SK-N-SH treated with all-trans-retinoic acid at 6 μM for 48 hours (cell line): ENCODE data around the gene MINAR1.

Source experiments
- ARNTL ChIP-seq: fragments of 450-650 bp; formaldehyde crosslinking; IDR thresholded peaks from 2 replicates; pipeline ENCODE4 v1.5.0; 2020; ENCODE audit warnings: low read depth, mild to moderate bottlenecking, moderate library complexity, borderline replicate concordance
- BACH2 ChIP-seq: fragments of 250-450 bp; sonication (Bioruptor Pico); IDR thresholded peaks from 2 replicates; pipeline ENCODE4 v1.9.0; 2021; ENCODE audit warnings: mild to moderate bottlenecking, borderline replicate concordance
- GLIS3 ChIP-seq: fragments of 250-450 bp; sonication (Bioruptor Pico); IDR thresholded peaks from 2 replicates; pipeline ENCODE4 v1.5.0; 2020; ENCODE audit warnings: mild to moderate bottlenecking, moderate library complexity
- ISL1 ChIP-seq: fragments of 250-450 bp; sonication (Bioruptor Pico); IDR thresholded peaks from 2 replicates; pipeline ENCODE4 v2.1.2; 2022; ENCODE audit warnings: mild to moderate bottlenecking, moderate library complexity
- OSR1 ChIP-seq: fragments of 250-450 bp; sonication (Bioruptor Pico); IDR thresholded peaks from 2 replicates; pipeline ENCODE4 v1.8.0; 2022; ENCODE audit warnings: moderate library complexity, mild to moderate bottlenecking, inconsistent platforms
- PPARA ChIP-seq: fragments of 250-450 bp; sonication (Bioruptor Pico); IDR thresholded peaks from 2 replicates; pipeline ENCODE4 v1.5.0; 2020; ENCODE audit warnings: mild to moderate bottlenecking, borderline replicate concordance
- RARB ChIP-seq: fragments of 250-450 bp; sonication (Bioruptor Pico); IDR thresholded peaks from 2 replicates; pipeline ENCODE4 v1.8.0; 2021; ENCODE audit warnings: mild to moderate bottlenecking, moderate library complexity
- SNAI2 ChIP-seq: fragments of 250-450 bp; sonication (Bioruptor Pico); IDR thresholded peaks from 2 replicates; pipeline ENCODE4 v1.5.0; 2020; ENCODE audit warnings: mild to moderate bottlenecking, moderate library complexity
- TOX ChIP-seq: fragments of 250-450 bp; sonication (Bioruptor Pico); IDR thresholded peaks from 2 replicates; pipeline ENCODE4 v1.8.0; 2021; ENCODE audit warnings: mild to moderate bottlenecking, moderate library complexity, borderline replicate concordance
- ZC3H10 ChIP-seq: fragments of 250-450 bp; sonication (Bioruptor Pico); IDR thresholded peaks from 2 replicates; pipeline ENCODE4 v1.5.1; 2021; ENCODE audit warnings: mild to moderate bottlenecking, moderate library complexity
- ZNF70 ChIP-seq: fragments of 450-650 bp; formaldehyde crosslinking; IDR thresholded peaks from 2 replicates; pipeline ENCODE4 v1.5.0; 2020; ENCODE audit warnings: mild to moderate bottlenecking, moderate library complexity
- ZNF8 ChIP-seq: fragments of 450-650 bp; formaldehyde crosslinking; IDR thresholded peaks from 2 replicates; pipeline ENCODE4 v1.5.0; 2020; ENCODE audit warnings: mild to moderate bottlenecking, moderate library complexity
- TF ChIP-seq, protein P1 (sequence below): fragments of 250-450 bp; sonication (Bioruptor Pico); IDR thresholded peaks from 2 replicates; pipeline ENCODE4 v1.5.0; 2020; ENCODE audit warnings: mild to moderate bottlenecking, moderate library complexity
- TF ChIP-seq, protein P2 (sequence below): fragments of 250-450 bp; sonication (Bioruptor Pico); IDR thresholded peaks from 2 replicates; pipeline ENCODE4 v1.5.1; 2020; ENCODE audit warnings: low read depth, mild to moderate bottlenecking, moderate library complexity
- TF ChIP-seq, protein P3 (sequence below): fragments of 250-450 bp; sonication (Bioruptor Pico); IDR thresholded peaks from 2 replicates; pipeline ENCODE4 v1.5.1; 2021; ENCODE audit warnings: mild to moderate bottlenecking, moderate library complexity

The MINAR1 gene

DNA sequence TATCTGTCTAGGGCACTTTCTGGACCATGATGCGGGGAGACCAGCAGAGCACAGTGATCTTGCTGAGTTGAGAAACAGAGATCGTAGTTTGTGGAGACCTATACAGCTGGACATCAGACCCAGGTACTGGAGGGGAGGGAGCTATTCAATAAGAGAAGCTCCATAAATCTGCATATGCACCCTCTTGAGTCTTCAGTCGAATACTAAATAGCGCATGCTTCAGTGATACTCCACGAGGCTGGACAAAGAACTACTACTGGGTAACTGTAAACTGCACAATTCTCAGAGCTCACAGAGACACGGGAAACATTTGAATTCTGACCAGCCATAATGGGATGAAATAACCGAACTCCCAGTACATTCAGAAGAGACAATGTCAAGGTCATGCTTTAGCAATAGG lies 49.7 kb downstream of the MINAR1 start (continued):
- TF ChIP-seq, protein P1, sequence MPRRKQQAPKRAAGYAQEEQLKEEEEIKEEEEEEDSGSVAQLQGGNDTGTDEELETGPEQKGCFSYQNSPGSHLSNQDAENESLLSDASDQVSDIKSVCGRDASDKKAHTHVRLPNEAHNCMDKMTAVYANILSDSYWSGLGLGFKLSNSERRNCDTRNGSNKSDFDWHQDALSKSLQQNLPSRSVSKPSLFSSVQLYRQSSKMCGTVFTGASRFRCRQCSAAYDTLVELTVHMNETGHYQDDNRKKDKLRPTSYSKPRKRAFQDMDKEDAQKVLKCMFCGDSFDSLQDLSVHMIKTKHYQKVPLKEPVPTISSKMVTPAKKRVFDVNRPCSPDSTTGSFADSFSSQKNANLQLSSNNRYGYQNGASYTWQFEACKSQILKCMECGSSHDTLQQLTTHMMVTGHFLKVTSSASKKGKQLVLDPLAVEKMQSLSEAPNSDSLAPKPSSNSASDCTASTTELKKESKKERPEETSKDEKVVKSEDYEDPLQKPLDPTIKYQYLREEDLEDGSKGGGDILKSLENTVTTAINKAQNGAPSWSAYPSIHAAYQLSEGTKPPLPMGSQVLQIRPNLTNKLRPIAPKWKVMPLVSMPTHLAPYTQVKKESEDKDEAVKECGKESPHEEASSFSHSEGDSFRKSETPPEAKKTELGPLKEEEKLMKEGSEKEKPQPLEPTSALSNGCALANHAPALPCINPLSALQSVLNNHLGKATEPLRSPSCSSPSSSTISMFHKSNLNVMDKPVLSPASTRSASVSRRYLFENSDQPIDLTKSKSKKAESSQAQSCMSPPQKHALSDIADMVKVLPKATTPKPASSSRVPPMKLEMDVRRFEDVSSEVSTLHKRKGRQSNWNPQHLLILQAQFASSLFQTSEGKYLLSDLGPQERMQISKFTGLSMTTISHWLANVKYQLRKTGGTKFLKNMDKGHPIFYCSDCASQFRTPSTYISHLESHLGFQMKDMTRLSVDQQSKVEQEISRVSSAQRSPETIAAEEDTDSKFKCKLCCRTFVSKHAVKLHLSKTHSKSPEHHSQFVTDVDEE = no peak
- TF ChIP-seq GLIS3 (CRISPR knock-in tag) (no peak), RARB (CRISPR knock-in tag) (no peak), ZNF8 (CRISPR knock-in tag) (no peak), SNAI2 (CRISPR knock-in tag) (no peak), ISL1 (no peak), ZNF70 (CRISPR knock-in tag) (no peak), ZC3H10 (CRISPR knock-in tag) (no peak), ARNTL (CRISPR knock-in tag) (no peak), TOX (no peak), OSR1 (CRISPR knock-in tag) (no peak), PPARA (CRISPR knock-in tag) (no peak), BACH2 (CRISPR knock-in tag) (no peak)
- TF ChIP-seq, protein P2, sequence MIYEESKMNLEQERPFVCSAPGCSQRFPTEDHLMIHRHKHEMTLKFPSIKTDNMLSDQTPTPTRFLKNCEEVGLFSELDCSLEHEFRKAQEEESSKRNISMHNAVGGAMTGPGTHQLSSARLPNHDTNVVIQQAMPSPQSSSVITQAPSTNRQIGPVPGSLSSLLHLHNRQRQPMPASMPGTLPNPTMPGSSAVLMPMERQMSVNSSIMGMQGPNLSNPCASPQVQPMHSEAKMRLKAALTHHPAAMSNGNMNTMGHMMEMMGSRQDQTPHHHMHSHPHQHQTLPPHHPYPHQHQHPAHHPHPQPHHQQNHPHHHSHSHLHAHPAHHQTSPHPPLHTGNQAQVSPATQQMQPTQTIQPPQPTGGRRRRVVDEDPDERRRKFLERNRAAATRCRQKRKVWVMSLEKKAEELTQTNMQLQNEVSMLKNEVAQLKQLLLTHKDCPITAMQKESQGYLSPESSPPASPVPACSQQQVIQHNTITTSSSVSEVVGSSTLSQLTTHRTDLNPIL (CRISPR knock-in tag) = no peak
- TF ChIP-seq, protein P3, sequence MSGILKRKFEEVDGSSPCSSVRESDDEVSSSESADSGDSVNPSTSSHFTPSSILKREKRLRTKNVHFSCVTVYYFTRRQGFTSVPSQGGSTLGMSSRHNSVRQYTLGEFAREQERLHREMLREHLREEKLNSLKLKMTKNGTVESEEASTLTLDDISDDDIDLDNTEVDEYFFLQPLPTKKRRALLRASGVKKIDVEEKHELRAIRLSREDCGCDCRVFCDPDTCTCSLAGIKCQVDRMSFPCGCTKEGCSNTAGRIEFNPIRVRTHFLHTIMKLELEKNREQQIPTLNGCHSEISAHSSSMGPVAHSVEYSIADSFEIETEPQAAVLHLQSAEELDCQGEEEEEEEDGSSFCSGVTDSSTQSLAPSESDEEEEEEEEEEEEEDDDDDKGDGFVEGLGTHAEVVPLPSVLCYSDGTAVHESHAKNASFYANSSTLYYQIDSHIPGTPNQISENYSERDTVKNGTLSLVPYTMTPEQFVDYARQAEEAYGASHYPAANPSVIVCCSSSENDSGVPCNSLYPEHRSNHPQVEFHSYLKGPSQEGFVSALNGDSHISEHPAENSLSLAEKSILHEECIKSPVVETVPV (CRISPR knock-in tag) = no peak
